ENCODE data around the gene NRIP1. TPM values are rescaled to one million over a fixed set of nuclear protein-coding genes. Genes with fewer than 3 reads are reported as not detected.

NRIP1 gene
- total and polyA plus RNA-seq, 2 donors (not counting 1 experiment from before 2014, with no cell fraction given): 3.3 to 32.1 TPM

DNA sequence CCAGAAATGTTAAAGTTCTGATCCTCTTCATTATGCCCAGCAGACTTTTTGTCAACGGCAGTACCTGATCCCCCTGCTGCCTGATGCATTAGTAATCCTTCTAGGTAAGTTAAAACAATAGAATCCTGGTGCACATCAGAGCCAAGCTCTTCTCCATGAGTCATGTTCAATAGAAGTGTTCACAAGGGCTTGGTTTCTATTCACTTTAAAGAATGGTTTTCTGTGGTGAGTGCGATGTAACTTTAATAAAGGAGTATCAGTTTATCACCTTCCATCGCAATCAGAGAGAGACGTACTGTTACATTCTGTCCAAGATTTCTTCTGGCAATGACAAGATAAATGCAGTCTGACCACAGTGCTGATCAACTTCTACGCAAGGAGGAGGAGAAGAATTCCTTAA is 96.8 kb downstream of the NRIP1 start:
- CTCF ChIA-PET: no interaction called here

DNA sequence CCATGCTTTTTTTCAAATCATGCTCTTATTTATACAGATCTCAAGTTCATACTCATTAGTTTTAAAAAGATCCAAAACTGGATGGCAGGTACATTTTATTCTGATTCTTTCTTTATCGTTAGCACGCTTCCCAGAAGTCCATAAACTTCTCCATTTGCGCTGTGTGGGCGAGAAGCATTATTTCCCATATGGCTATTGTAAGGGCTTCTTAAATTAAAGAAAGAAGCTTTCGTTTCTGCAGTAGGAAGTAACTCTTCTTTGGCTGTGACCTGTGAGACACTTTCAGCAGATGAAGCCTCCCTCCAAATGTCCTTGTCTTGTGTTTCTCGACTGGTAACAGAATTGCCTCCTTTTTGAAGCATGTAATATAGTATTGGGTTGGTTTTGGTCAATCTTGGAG is 100.2 kb downstream of the NRIP1 start:
- H3K79me2 ChIP-seq (ENCODE audit: control insufficient read depth, insufficient read depth, low read length): no peaks in the 10 kb centered on the region
- peaks cover 3 to 24% of the 10 kb centered on the region in 2 experiments for H3K36me3 ChIP-seq (replicated peaks in 1 of 2; ENCODE audit: control extremely low read depth in 1 of 2, control insufficient read depth in 1 of 2, extremely low read depth in 1 of 2, insufficient read depth in 2 of 2, low read length in 1 of 2)
- no peak overlapping the region for H3K4me3 ChIP-seq (ENCODE audit: control extremely low read depth in 1 of 5, extremely low read depth in 1 of 5, insufficient read depth in 1 of 5, low read depth in 2 of 5, low read length in 4 of 5)
- no peaks in the 10 kb centered on the region for H3K27me3 Mint-ChIP-seq
- intact Hi-C loops (cut with micrococcal nuclease): no loop called here
- ChIA-PET POLR2A (no interaction called here), CTCF (no interaction called here)
- ATAC-seq (ENCODE audit: low read depth) (no peak), DNase-seq (no peak)
- H3K4me3 Mint-ChIP-seq: no peak overlapping the region
- H3K4me1 ChIP-seq (ENCODE audit: control insufficient read depth in 2 of 2, insufficient read depth in 2 of 2, low read length in 2 of 2): no peaks in the 10 kb centered on the region
- WGBS (ENCODE audit: insufficient coverage): no CpG with 5 or more reads among the region's 6 CpGs
- H3K9ac ChIP-seq (ENCODE audit: low read length): no peak overlapping the region
- no peaks in the 10 kb centered on the region for H3K27me3 ChIP-seq (replicated peaks in 1 of 4; ENCODE audit: control extremely low read depth in 1 of 4, control insufficient read depth in 3 of 4, insufficient read depth in 4 of 4, low read length in 3 of 4)
- H4K20me1 ChIP-seq (ENCODE audit: control insufficient read depth, insufficient read depth, low read length, poor library complexity, severe bottlenecking): no peaks in the 10 kb centered on the region
- H3K4me1 Mint-ChIP-seq: no peaks in the 10 kb centered on the region
- TF ChIP-seq, protein P1, sequence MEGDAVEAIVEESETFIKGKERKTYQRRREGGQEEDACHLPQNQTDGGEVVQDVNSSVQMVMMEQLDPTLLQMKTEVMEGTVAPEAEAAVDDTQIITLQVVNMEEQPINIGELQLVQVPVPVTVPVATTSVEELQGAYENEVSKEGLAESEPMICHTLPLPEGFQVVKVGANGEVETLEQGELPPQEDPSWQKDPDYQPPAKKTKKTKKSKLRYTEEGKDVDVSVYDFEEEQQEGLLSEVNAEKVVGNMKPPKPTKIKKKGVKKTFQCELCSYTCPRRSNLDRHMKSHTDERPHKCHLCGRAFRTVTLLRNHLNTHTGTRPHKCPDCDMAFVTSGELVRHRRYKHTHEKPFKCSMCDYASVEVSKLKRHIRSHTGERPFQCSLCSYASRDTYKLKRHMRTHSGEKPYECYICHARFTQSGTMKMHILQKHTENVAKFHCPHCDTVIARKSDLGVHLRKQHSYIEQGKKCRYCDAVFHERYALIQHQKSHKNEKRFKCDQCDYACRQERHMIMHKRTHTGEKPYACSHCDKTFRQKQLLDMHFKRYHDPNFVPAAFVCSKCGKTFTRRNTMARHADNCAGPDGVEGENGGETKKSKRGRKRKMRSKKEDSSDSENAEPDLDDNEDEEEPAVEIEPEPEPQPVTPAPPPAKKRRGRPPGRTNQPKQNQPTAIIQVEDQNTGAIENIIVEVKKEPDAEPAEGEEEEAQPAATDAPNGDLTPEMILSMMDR (IDR thresholded peaks at IDR 0.05): no peak
- no peak for TF ChIP-seq EZH2 (IDR thresholded peaks at IDR 0.05; ENCODE audit: borderline replicate concordance, insufficient read depth, low read depth, low read length, poor library complexity, severe bottlenecking)
- H3K9me3 ChIP-seq (ENCODE audit: control extremely low read depth in 1 of 3, control insufficient read depth in 2 of 3, insufficient read depth in 1 of 3, low read length in 2 of 3): no peaks in the 10 kb centered on the region
- H3K9me3 Mint-ChIP-seq (ENCODE audit: insufficient read depth): no peaks in the 10 kb centered on the region
- no peak overlapping the region for H2AFZ ChIP-seq (ENCODE audit: insufficient read depth, low read depth, low read length, poor library complexity, severe bottlenecking)
- H3K27ac Mint-ChIP-seq: no peak overlapping the region
- no peak overlapping the region for H3K27ac ChIP-seq (ENCODE audit: low read length in 2 of 2)
- no peak overlapping the region for H3K4me2 ChIP-seq (replicated peaks; ENCODE audit: low read depth, low read length, poor library complexity, severe bottlenecking)

More for the DNA sequence above, 96.8 kb downstream of the NRIP1 start:
- Histone ChIP-seq H3K79me2 (ENCODE audit: control insufficient read depth, insufficient read depth, low read length) (no peaks in the 10 kb centered on the region), H4K20me1 (ENCODE audit: control insufficient read depth, insufficient read depth, low read length, poor library complexity, severe bottlenecking) (no peaks in the 10 kb centered on the region), H3K4me1 (ENCODE audit: control insufficient read depth in 2 of 2, insufficient read depth in 2 of 2, low read length in 2 of 2) (no peaks in the 10 kb centered on the region), H3K4me3 (ENCODE audit: control extremely low read depth in 1 of 5, extremely low read depth in 1 of 5, insufficient read depth in 1 of 5, low read depth in 2 of 5, low read length in 4 of 5) (no peak overlapping the region), H3K9me3 (ENCODE audit: control extremely low read depth in 1 of 3, control insufficient read depth in 2 of 3, insufficient read depth in 1 of 3, low read length in 2 of 3) (no peaks in the 10 kb centered on the region), H2AFZ (ENCODE audit: insufficient read depth, low read depth, low read length, poor library complexity, severe bottlenecking) (no peak overlapping the region), H3K4me2 (replicated peaks; ENCODE audit: low read depth, low read length, poor library complexity, severe bottlenecking) (no peak overlapping the region), H3K27ac (ENCODE audit: low read length in 2 of 2) (no peak overlapping the region), H3K27me3 (replicated peaks in 1 of 4; ENCODE audit: control extremely low read depth in 1 of 4, control insufficient read depth in 3 of 4, insufficient read depth in 4 of 4, low read length in 3 of 4) (no peaks in the 10 kb centered on the region), H3K9ac (ENCODE audit: low read length) (no peak overlapping the region), H3K36me3 (replicated peaks in 1 of 2; ENCODE audit: control extremely low read depth in 1 of 2, control insufficient read depth in 1 of 2, extremely low read depth in 1 of 2, insufficient read depth in 2 of 2, low read length in 1 of 2) (peaks cover 3 to 24% of the 10 kb centered on the region in 2 experiments)
- Mint-ChIP-seq H3K4me3 (no peak overlapping the region), H3K4me1 (no peaks in the 10 kb centered on the region), H3K9me3 (ENCODE audit: insufficient read depth) (no peaks in the 10 kb centered on the region), H3K27ac (no peak overlapping the region), H3K27me3 (no peaks in the 10 kb centered on the region)
- WGBS (ENCODE audit: insufficient coverage): no CpG with 5 or more reads among the region's 5 CpGs
- DNase-seq (no peak), ATAC-seq (ENCODE audit: low read depth) (no peak)
- intact Hi-C loops (cut with micrococcal nuclease): no loop called here
- POLR2A ChIA-PET: no interaction called here
- no peak for TF ChIP-seq EZH2 (IDR thresholded peaks at IDR 0.05; ENCODE audit: borderline replicate concordance, insufficient read depth, low read depth, low read length, poor library complexity, severe bottlenecking)
- TF ChIP-seq, protein P1 (IDR thresholded peaks at IDR 0.05): no peak

All from B cell (primary cell).